Neural progenitor cell (in vitro differentiated cells): ENCODE data around the gene TCERG1L. TPM values are rescaled to one million over a fixed set of nuclear protein-coding genes. Genes with fewer than 3 reads are reported as not detected.

Experiments used
- DNase-seq: peaks from one replicate; pipeline ENCODE4 v3.0.0-alpha.2; 2016; ENCODE audit warnings: low spot score
- H2AFZ ChIP-seq: fragments of 200-600 bp; sonication (generic); replicated peaks from 2 replicates; pipeline ENCODE4 v1.6.1; 2016; ENCODE audit warnings: antibody characterized with exemption
- H3F3A ChIP-seq: fragments of 200-600 bp; sonication (generic); 2 replicates; pipeline ENCODE4 v1.6.1; 2016; ENCODE audit warnings: antibody characterized with exemption, low read depth
- H3K27ac ChIP-seq: fragments of 200-600 bp; sonication (generic); 2 replicates; pipeline ENCODE4 v1.5.1; 2016; ENCODE audit warnings: mild to moderate bottlenecking
- H3K27me3 ChIP-seq: fragments of 200-600 bp; sonication (generic); 2 replicates; pipeline ENCODE4 v1.6.1; 2016; ENCODE audit warnings: mild to moderate bottlenecking, moderate library complexity
- H3K36me3 ChIP-seq: fragments of 200-600 bp; sonication (generic); 2 replicates; pipeline ENCODE4 v1.5.1; 2016
- H3K4me1 ChIP-seq: fragments of 200-600 bp; sonication (generic); 2 replicates; pipeline ENCODE4 v1.6.1; 2016; ENCODE audit warnings: mixed run types
- H3K4me2 ChIP-seq: fragments of 200-600 bp; sonication (generic); 2 replicates; pipeline ENCODE4 v1.6.1; 2016
- H3K4me3 ChIP-seq: fragments of 200-600 bp; sonication (generic); 2 replicates; pipeline ENCODE4 v1.5.1; 2016
- H3K79me2 ChIP-seq: fragments of 200-600 bp; sonication (generic); 2 replicates; pipeline ENCODE4 v1.6.1; 2016; ENCODE audit warnings: low read depth
- H3K9ac ChIP-seq: fragments of 200-600 bp; sonication (generic); 2 replicates; pipeline ENCODE4 v1.6.1; 2016
- H3K9me3 ChIP-seq: fragments of 200-600 bp; sonication (generic); 2 replicates; pipeline ENCODE4 v1.5.1; 2016; ENCODE audit warnings: low read depth
- H4K20me1 ChIP-seq: fragments of 200-600 bp; sonication (generic); 2 replicates; pipeline ENCODE4 v1.6.1; 2016; ENCODE audit warnings: low read depth
- H3K27ac Mint-ChIP-seq: 3 replicates; pipeline ENCODE4 v1.8.0; 2021; ENCODE audit warnings: mixed read lengths
- H3K27me3 Mint-ChIP-seq: 2 replicates; pipeline ENCODE4 v1.8.0; 2022; ENCODE audit warnings: low read depth, mild to moderate bottlenecking, inconsistent platforms, moderate library complexity, mixed read lengths; ENCODE audit not compliant: insufficient read depth
- H3K36me3 Mint-ChIP-seq: 3 replicates; pipeline ENCODE4 v1.8.0; 2021; ENCODE audit warnings: mixed read lengths
- H3K4me1 Mint-ChIP-seq: 3 replicates; pipeline ENCODE4 v1.8.0; 2021; ENCODE audit warnings: mixed read lengths
- H3K4me3 Mint-ChIP-seq: 3 replicates; pipeline ENCODE4 v1.8.0; 2021; ENCODE audit warnings: mild to moderate bottlenecking, moderate library complexity, mixed read lengths
- H3K9me3 Mint-ChIP-seq: 3 replicates; pipeline ENCODE4 v1.8.0; 2020; ENCODE audit warnings: mixed read lengths
- EZH2 ChIP-seq: fragments of 200-600 bp; sonication (generic); IDR thresholded peaks from 2 replicates; pipeline ENCODE4 v1.6.1; 2017; ENCODE audit warnings: antibody characterized with exemption, mild to moderate bottlenecking, moderate library complexity
- EZH2phosphoT487 ChIP-seq: fragments of 200-600 bp; sonication (generic); IDR thresholded peaks from 2 replicates; pipeline ENCODE4 v1.6.1; 2017; ENCODE audit warnings: antibody characterized with exemption
- total RNA-seq: library from RNA; depleted of rRNA; stranded (reverse); fragments of >200 nt; gene quantifications from 2 replicates; pipeline ENCODE4 v1.2.3, GENCODE V29; 2015; ENCODE audit warnings: low replicate concordance
- TF ChIP-seq, protein P1 (sequence below): fragments of 200-600 bp; sonication (generic); IDR thresholded peaks from 2 replicates; pipeline ENCODE4 v1.5.1; 2017; ENCODE audit warnings: antibody characterized with exemption, mild to moderate bottlenecking

TCERG1L gene
- total RNA-seq, 1 donor from 2014 or later = 1.8 TPM

DNA sequence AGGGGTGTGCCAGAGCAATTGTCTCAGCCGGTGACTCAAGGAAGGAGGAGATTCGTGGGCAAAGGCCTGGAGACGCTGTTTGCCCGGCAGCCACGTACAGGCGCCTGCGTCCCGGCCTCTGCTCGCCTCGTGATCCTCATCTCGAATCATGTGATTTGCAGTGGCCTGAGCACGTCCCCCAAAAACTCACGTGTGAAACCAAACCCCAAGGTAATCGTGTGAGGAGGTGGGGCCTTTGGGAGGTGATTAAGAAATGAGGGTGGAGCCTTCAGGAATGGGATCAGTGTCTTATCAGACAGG, 226.8 kb downstream of the TCERG1L start:
- DNase-seq = no peak
- H3K27me3 ChIP-seq = no peaks in the 10 kb centered on the region
- TF ChIP-seq, protein P1, sequence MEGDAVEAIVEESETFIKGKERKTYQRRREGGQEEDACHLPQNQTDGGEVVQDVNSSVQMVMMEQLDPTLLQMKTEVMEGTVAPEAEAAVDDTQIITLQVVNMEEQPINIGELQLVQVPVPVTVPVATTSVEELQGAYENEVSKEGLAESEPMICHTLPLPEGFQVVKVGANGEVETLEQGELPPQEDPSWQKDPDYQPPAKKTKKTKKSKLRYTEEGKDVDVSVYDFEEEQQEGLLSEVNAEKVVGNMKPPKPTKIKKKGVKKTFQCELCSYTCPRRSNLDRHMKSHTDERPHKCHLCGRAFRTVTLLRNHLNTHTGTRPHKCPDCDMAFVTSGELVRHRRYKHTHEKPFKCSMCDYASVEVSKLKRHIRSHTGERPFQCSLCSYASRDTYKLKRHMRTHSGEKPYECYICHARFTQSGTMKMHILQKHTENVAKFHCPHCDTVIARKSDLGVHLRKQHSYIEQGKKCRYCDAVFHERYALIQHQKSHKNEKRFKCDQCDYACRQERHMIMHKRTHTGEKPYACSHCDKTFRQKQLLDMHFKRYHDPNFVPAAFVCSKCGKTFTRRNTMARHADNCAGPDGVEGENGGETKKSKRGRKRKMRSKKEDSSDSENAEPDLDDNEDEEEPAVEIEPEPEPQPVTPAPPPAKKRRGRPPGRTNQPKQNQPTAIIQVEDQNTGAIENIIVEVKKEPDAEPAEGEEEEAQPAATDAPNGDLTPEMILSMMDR = no peak
- TF ChIP-seq EZH2 (no peak), EZH2phosphoT487 (no peak)

DNA sequence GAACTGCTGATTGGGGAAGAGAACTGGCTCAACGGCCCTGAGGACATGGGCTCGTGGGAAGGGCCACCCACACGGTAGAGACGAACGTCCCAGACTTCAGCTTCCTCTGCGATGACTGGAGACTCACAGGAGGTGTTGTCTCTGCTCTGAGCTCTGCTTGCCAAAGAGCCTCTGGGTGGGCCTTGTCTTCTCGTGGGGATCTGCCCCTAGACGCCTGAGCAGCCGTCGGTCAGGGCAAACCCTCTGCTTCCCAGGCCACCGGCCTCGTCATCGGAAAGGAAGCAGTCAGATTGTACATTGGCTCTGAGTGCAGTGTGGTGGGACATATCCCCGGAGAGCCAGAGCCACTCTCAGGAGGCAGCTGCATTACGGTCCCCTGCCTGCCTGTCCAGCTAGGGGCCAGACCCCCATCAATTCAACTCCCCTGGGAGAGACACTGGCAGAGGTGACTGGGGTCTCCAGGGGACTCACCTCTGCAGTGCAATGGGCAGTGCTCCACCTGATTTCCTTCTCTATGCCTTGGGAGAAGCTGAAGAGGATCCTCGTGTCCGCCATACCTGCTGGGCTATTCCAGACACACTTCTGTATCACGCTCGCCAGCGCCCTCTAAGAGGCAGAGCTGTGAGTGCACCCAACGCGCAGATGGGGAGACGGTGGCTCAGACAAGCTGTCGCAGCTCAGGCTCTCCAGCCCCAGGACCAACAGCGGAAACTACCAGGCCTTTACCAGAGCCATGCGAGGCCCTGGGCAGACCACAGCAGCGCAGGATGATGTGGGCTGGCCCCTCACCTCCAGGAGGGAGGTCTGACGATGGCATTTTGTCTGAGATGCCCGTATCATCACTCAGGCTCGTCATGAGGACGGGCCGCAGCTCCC, 227.4 kb downstream of the TCERG1L start:
- no peaks in the 10 kb centered on the region for H4K20me1 ChIP-seq
- H3K4me1 ChIP-seq = no peaks in the 10 kb centered on the region
- Mint-ChIP-seq H3K27ac (no peak overlapping the region), H3K36me3 (no peaks in the 10 kb centered on the region), H3K4me1 (no peaks in the 10 kb centered on the region), H3K9me3 (no peaks in the 10 kb centered on the region), H3K27me3 (peaks cover 3% of the 10 kb centered on the region), H3K4me3 (no peak overlapping the region)
- H3K27me3 ChIP-seq = no peaks in the 10 kb centered on the region
- H3K27ac ChIP-seq = no peak overlapping the region
- H3K4me2 ChIP-seq = no peak overlapping the region
- H3K9me3 ChIP-seq = no peaks in the 10 kb centered on the region
- TF ChIP-seq, protein P1 = peak; percentile 51
- TF ChIP-seq EZH2 = no peak
- no peak for TF ChIP-seq EZH2phosphoT487
- H3F3A ChIP-seq = no peaks in the 10 kb centered on the region
- H3K9ac ChIP-seq = no peak overlapping the region
- H2AFZ ChIP-seq = no peak overlapping the region
- no peaks in the 10 kb centered on the region for H3K36me3 ChIP-seq
- H3K4me3 ChIP-seq = no peak overlapping the region
- no peaks in the 10 kb centered on the region for H3K79me2 ChIP-seq
- peak; percentile 58 for DNase-seq

More for the DNA sequence above, 226.8 kb downstream of the TCERG1L start:
- Histone ChIP-seq H3F3A (no peaks in the 10 kb centered on the region), H3K79me2 (no peaks in the 10 kb centered on the region), H3K4me2 (no peak overlapping the region), H3K9ac (no peak overlapping the region), H4K20me1 (no peaks in the 10 kb centered on the region), H3K4me1 (no peaks in the 10 kb centered on the region), H3K27ac (no peak overlapping the region), H3K9me3 (no peaks in the 10 kb centered on the region), H2AFZ (no peak overlapping the region), H3K4me3 (no peak overlapping the region), H3K36me3 (no peaks in the 10 kb centered on the region)
- peaks cover 2% of the 10 kb centered on the region for H3K9me3 Mint-ChIP-seq
- no peaks in the 10 kb centered on the region for H3K4me1 Mint-ChIP-seq
- H3K27me3 Mint-ChIP-seq = peaks cover 2% of the 10 kb centered on the region
- H3K36me3 Mint-ChIP-seq = no peaks in the 10 kb centered on the region
- H3K4me3 Mint-ChIP-seq = no peak overlapping the region
- H3K27ac Mint-ChIP-seq = no peak overlapping the region

DNA sequence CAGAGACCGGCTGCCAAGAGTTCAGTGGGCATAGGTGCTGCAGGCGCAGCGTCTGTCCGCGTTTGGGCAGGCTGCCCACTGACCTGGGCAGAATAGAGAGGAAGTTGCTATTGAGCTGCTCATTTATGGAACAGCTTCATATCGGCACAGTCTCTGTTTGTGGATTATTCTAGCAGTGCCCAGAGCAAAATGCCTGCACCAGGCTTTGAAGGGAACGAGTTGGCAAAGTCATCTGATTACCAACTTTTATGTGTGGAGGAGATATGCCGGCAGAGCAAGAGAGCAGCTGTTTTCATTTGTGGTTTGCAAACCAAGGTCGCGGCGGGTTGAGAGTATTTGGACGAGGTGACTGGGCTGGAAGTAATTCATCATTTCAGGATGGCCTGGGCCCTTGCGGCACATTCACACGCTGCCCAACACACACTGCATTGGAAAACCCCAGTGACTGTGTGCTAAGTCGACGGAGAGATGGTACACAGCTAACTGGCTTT, 228.5 kb downstream of the TCERG1L start:
- TF ChIP-seq EZH2phosphoT487 (no peak), EZH2 (no peak)
- TF ChIP-seq, protein P1 = no peak
- Histone ChIP-seq H3K4me2 (no peak overlapping the region), H3K4me1 (no peaks in the 10 kb centered on the region), H3K36me3 (no peaks in the 10 kb centered on the region), H4K20me1 (no peaks in the 10 kb centered on the region), H3F3A (no peaks in the 10 kb centered on the region), H3K27ac (no peak overlapping the region), H3K27me3 (no peaks in the 10 kb centered on the region), H2AFZ (no peak overlapping the region), H3K4me3 (no peak overlapping the region), H3K9me3 (no peaks in the 10 kb centered on the region), H3K79me2 (no peaks in the 10 kb centered on the region), H3K9ac (no peak overlapping the region)
- H3K9me3 Mint-ChIP-seq = no peaks in the 10 kb centered on the region
- no peak for DNase-seq
- no peak overlapping the region for H3K27ac Mint-ChIP-seq
- H3K4me1 Mint-ChIP-seq = no peaks in the 10 kb centered on the region
- peaks cover 3% of the 10 kb centered on the region for H3K27me3 Mint-ChIP-seq
- H3K4me3 Mint-ChIP-seq = no peak overlapping the region
- H3K36me3 Mint-ChIP-seq = no peaks in the 10 kb centered on the region
